Endodermal cell (in vitro differentiated cells): Measurements from ENCODE around the gene STIM1. TPM values are rescaled to one million over a fixed set of nuclear protein-coding genes. Genes with fewer than 3 reads are reported as not detected.

Experiments
- DNase-seq: peaks from one replicate; pipeline ENCODE4 v3.0.0-alpha.2; 2017
- H3K27ac ChIP-seq: 2 replicates; pipeline ENCODE4 v1.5.1; 2013; ENCODE audit warnings: mild to moderate bottlenecking, low read depth, low read length, moderate library complexity
- H3K27me3 ChIP-seq: 2 replicates; pipeline ENCODE4 v1.6.1; 2013; ENCODE audit warnings: mild to moderate bottlenecking, low read length, moderate library complexity; ENCODE audit not compliant: insufficient read depth, control insufficient read depth, poor library complexity, severe bottlenecking
- H3K36me3 ChIP-seq: 2 replicates; pipeline ENCODE4 v1.7.0; 2013; ENCODE audit warnings: mild to moderate bottlenecking, low read length, moderate library complexity; ENCODE audit not compliant: control insufficient read depth, insufficient read depth
- H3K4me1 ChIP-seq: one replicate; pipeline ENCODE4 v1.7.0; 2013; ENCODE audit warnings: low read length; ENCODE audit not compliant: control insufficient read depth, insufficient read depth
- H3K4me3 ChIP-seq: 2 replicates; pipeline ENCODE4 v1.5.1; 2013; ENCODE audit warnings: mild to moderate bottlenecking, low read length, moderate library complexity
- H3K9ac ChIP-seq: 2 replicates; pipeline ENCODE4 v1.6.1; 2013; ENCODE audit warnings: mild to moderate bottlenecking, low read length, moderate library complexity; ENCODE audit not compliant: poor library complexity, severe bottlenecking; ENCODE audit errors: extremely low read depth
- H3K9me3 ChIP-seq: 2 replicates; pipeline ENCODE4 v1.6.1; 2013; ENCODE audit warnings: mild to moderate bottlenecking, low read length, moderate library complexity; ENCODE audit not compliant: control insufficient read depth
- H3K27ac Mint-ChIP-seq: 2 replicates; pipeline ENCODE4 v1.8.0; 2020; ENCODE audit warnings: mixed read lengths
- H3K27me3 Mint-ChIP-seq: 2 replicates; pipeline ENCODE4 v1.8.0; 2021; ENCODE audit warnings: mild to moderate bottlenecking, mixed read lengths; ENCODE audit not compliant: insufficient read depth
- H3K36me3 Mint-ChIP-seq: 2 replicates; pipeline ENCODE4 v1.8.0; 2020; ENCODE audit warnings: low read depth, mixed read lengths
- H3K4me1 Mint-ChIP-seq: 2 replicates; pipeline ENCODE4 v1.8.0; 2020; ENCODE audit warnings: mixed read lengths
- H3K4me3 Mint-ChIP-seq: 2 replicates; pipeline ENCODE4 v1.8.0; 2020; ENCODE audit warnings: mild to moderate bottlenecking, moderate library complexity, mixed read lengths
- H3K9me3 Mint-ChIP-seq: 2 replicates; pipeline ENCODE4 v1.8.0; 2020; ENCODE audit warnings: mild to moderate bottlenecking, mixed read lengths
- CTCF ChIP-seq: fragments of 200-600 bp; sonication (generic); conservative IDR thresholded peaks from 2 replicates; pipeline ENCODE4 v1.5.0; 2021; ENCODE audit warnings: antibody characterized with exemption, mild to moderate bottlenecking
- WGBS, 2 experiments: methylation state at CpG; one replicate each; pipeline versions ENCODE4 v1.1.5 to v1.1.7; 2013; ENCODE audit warnings: missing lambda C conversion rate in 2 of 2, mixed read lengths in 1 of 2; ENCODE audit not compliant: insufficient coverage in 1 of 2, insufficient read length in 1 of 2; 5-methylcytosine and 5-hydroxymethylcytosine counted together
- total RNA-seq, 2 donors: library from RNA; stranded (reverse); fragmentation: NEBNext Ultra II Directional in 1 of 2; extraction: Animal tissue kit (Norgen Biotek cat#: 25700) in 1 of 2; gene quantifications; 2 replicates in 1 of 2; 3 replicates in 1 of 2; pipeline ENCODE4 v1.2.1, GENCODE V29; 2021

The STIM1 gene
- total RNA-seq, 2 donors from 2014 or later, result 20.9 to 27.9 TPM

- H3K36me3 ChIP-seq, result no peaks in the 10 kb centered on the region
- H3K27me3 Mint-ChIP-seq, result no peaks in the 10 kb centered on the region
- no peaks in the 10 kb centered on the region for H3K9me3 ChIP-seq
- H3K4me3 Mint-ChIP-seq, result no peak overlapping the region
- TF ChIP-seq CTCF, result no peak
- WGBS, 2 experiments, result 86 to 100% methylated on average over 1 to 3 of the region's 3 CpGs
- no peak overlapping the region for H3K27ac Mint-ChIP-seq
- H3K9me3 Mint-ChIP-seq, result no peaks in the 10 kb centered on the region
- H3K4me1 ChIP-seq, result peaks cover 10% of the 10 kb centered on the region
- no peaks in the 10 kb centered on the region for H3K36me3 Mint-ChIP-seq
- no peak overlapping the region for H3K9ac ChIP-seq
- no peak overlapping the region for H3K27ac ChIP-seq
- H3K4me3 ChIP-seq, result no peak overlapping the region
- DNase-seq, result no peak
- H3K4me1 Mint-ChIP-seq, result peaks cover 32% of the 10 kb centered on the region
- H3K27me3 ChIP-seq, result no peaks in the 10 kb centered on the region
Measured at GRCh38 chr11:3865388-3866193, 10.1 kb downstream of the STIM1 start.

GRCh38 chr11:3866206-3866605 lies 10.7 kb downstream of the STIM1 start:
- no peaks in the 10 kb centered on the region for H3K9me3 Mint-ChIP-seq
- Histone ChIP-seq H3K9me3 (no peaks in the 10 kb centered on the region), H3K9ac (no peak overlapping the region), H3K36me3 (no peaks in the 10 kb centered on the region), H3K4me1 (peaks cover 13% of the 10 kb centered on the region), H3K4me3 (no peak overlapping the region), H3K27me3 (no peaks in the 10 kb centered on the region), H3K27ac (no peak overlapping the region)
- no peaks in the 10 kb centered on the region for H3K27me3 Mint-ChIP-seq
- H3K4me3 Mint-ChIP-seq, result no peak overlapping the region
- H3K4me1 Mint-ChIP-seq, result peaks cover 33% of the 10 kb centered on the region
- H3K27ac Mint-ChIP-seq, result no peak overlapping the region
- DNase-seq, result no peak
- no peaks in the 10 kb centered on the region for H3K36me3 Mint-ChIP-seq
- peak; percentile 31 for TF ChIP-seq CTCF
- WGBS, 2 experiments, result 85 to 86% methylated on average over 5 of the region's 5 CpGs

GRCh38 chr11:3866836-3867208 lies 11.4 kb downstream of the STIM1 start:
- Mint-ChIP-seq H3K4me1 (peaks cover 30% of the 10 kb centered on the region), H3K9me3 (no peaks in the 10 kb centered on the region), H3K36me3 (no peaks in the 10 kb centered on the region), H3K27me3 (no peaks in the 10 kb centered on the region), H3K27ac (no peak overlapping the region), H3K4me3 (no peak overlapping the region)
- no peak for DNase-seq
- Histone ChIP-seq H3K27ac (no peak overlapping the region), H3K27me3 (no peaks in the 10 kb centered on the region), H3K36me3 (no peaks in the 10 kb centered on the region), H3K9ac (no peak overlapping the region), H3K4me1 (peaks cover 14% of the 10 kb centered on the region), H3K4me3 (no peak overlapping the region), H3K9me3 (no peaks in the 10 kb centered on the region)
- no peak for TF ChIP-seq CTCF
